HEK293T (cell line): ENCODE results near the gene SPIB.

Experiments
- CTBP1 ChIP-seq: fragments of 450-650 bp; IDR thresholded peaks from 2 replicates; pipeline ENCODE4 v1.6.1; 2016; ENCODE audit warnings: borderline replicate concordance
- ELF4 ChIP-seq: fragments of 450-650 bp; IDR thresholded peaks from 2 replicates; pipeline ENCODE4 v1.6.1; 2017; ENCODE audit warnings: antibody characterized with exemption
- FOXK2 ChIP-seq: fragments of 450-650 bp; IDR thresholded peaks from 2 replicates; pipeline ENCODE4 v1.6.1; 2016; ENCODE audit warnings: mild to moderate bottlenecking
- FOXM1 ChIP-seq: fragments of 450-650 bp; IDR thresholded peaks from 2 replicates; pipeline ENCODE4 v1.6.1; 2017; ENCODE audit warnings: mild to moderate bottlenecking, borderline replicate concordance
- HDGF ChIP-seq: fragments of 450-650 bp; IDR thresholded peaks from 2 replicates; pipeline ENCODE4 v1.6.1; 2017; ENCODE audit warnings: antibody characterized with exemption, borderline replicate concordance
- L3MBTL2 ChIP-seq: fragments of 450-650 bp; conservative IDR thresholded peaks from 2 replicates; pipeline ENCODE4 v1.6.1; 2016; ENCODE audit warnings: mild to moderate bottlenecking
- LEF1 ChIP-seq: fragments of 450-650 bp; IDR thresholded peaks from 2 replicates; pipeline ENCODE4 v1.6.1; 2017; ENCODE audit warnings: mild to moderate bottlenecking, borderline replicate concordance
- NFRKB ChIP-seq: fragments of 450-650 bp; IDR thresholded peaks from 2 replicates; pipeline ENCODE4 v1.6.1; 2016; ENCODE audit warnings: mild to moderate bottlenecking, moderate library complexity
- PKNOX1 ChIP-seq: fragments of 450-650 bp; IDR thresholded peaks from 2 replicates; pipeline ENCODE4 v1.6.1; 2016
- ZNF384 ChIP-seq: fragments of 450-650 bp; IDR thresholded peaks from 2 replicates; pipeline ENCODE4 v1.6.1; 2016

GRCh38 chr19:50432221-50433028 is 13.7 kb downstream of the SPIB start, which contains the start of gene MYBPC2:
- TF ChIP-seq FOXM1: no peak
- TF ChIP-seq NFRKB: no peak
- no peak for TF ChIP-seq LEF1
- TF ChIP-seq FOXK2: no peak
- TF ChIP-seq ZNF384: no peak
- TF ChIP-seq ELF4: no peak
- no peak for TF ChIP-seq L3MBTL2
- no peak for TF ChIP-seq PKNOX1
- no peak for TF ChIP-seq CTBP1
- no peak for TF ChIP-seq HDGF
